Subcutaneous adipose tissue (tissue), 4 donors: ENCODE results near the gene PTPRD. TPM values are rescaled to one million over a fixed set of nuclear protein-coding genes. Genes with fewer than 3 reads are reported as not detected.

ENCODE experiments used
- CTCF ChIP-seq: fragments of 450-650 bp; IDR thresholded peaks from one replicate; pipeline ENCODE4 v1.5.1; 2016; ENCODE audit warnings: low read depth, mild to moderate bottlenecking, control low read depth, antibody characterized with exemption, moderate library complexity
- total RNA-seq, 4 donors: library from RNA; depleted of rRNA; stranded (reverse); fragments of >200 nt; gene quantifications; one replicate each; pipeline ENCODE4 v1.1.0, GENCODE V29; 2016

The PTPRD gene
- total RNA-seq, 4 donors from 2014 or later, result 5.1 to 17.3 (median 12.1) TPM

- TF ChIP-seq CTCF, result no peak
Measured at GRCh38 chr9:8401961-8402705, 2210.7 kb downstream of the PTPRD start.

- TF ChIP-seq CTCF, result no peak
Measured at GRCh38 chr9:8400378-8400777, 2212.4 kb downstream of the PTPRD start.

DNA sequence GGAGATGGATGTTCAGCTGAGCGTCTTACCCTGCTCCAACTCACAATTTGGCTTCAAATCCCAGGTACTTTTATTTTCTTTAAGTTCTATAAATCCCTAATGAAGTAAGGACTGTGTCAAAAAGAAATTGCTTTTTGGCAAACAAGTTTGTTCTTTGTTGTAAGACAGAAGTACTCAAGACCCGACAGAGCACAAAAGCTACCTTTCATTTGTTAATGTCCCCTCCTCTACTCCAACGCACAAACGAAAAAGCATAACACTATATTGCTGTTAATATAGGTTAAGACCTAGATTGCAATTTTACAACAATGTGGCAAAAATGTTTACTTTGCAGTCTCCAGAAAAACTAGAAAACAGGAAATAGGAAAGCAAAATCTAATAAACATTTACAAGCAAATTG, 2217.8 kb downstream of the PTPRD start:
- no peak for TF ChIP-seq CTCF

DNA sequence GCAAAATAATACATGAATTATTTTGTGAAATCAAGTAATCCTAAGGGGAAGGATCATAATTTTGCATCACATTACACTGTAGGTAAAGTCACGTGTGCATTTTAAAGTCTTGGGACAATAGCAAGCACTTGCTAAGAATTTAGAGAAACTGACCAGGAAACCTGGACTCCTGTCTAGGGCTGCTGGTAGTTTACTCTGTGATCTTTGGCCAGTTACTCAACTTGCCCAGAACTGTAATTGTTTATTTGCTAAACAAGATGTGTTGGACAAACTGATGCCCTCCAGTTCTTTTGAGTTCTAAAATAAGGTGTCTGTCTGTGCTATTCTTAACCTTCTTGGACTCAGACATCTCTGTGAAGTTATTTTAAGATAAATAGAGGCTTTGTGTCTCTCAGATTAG, 2218.5 kb downstream of the PTPRD start:
- no peak for TF ChIP-seq CTCF

GRCh38 chr9:8392866-8393265, 2219.9 kb downstream of the PTPRD start:
- no peak for TF ChIP-seq CTCF

GRCh38 chr9:8391566-8391965, 2221.2 kb downstream of the PTPRD start:
- TF ChIP-seq CTCF, result no peak

- TF ChIP-seq CTCF, result no peak
Measured at GRCh38 chr9:8391132-8391531, 2221.7 kb downstream of the PTPRD start.
